Activated CD8-positive, alpha-beta memory T cell treated with anti-CD3 and anti-CD28 coated beads, Interleukin-2, amount 50 U/mL, for 24 hours (primary cell): ENCODE measurements around the gene PAK1IP1.
"Not testable (repeated sequence)": the region's sequence is repeated elsewhere in the genome, so short reads cannot be mapped to it uniquely, and the experiment has no call there.

Experiments used
- DNase-seq: peaks from one replicate; pipeline ENCODE4 v3.0.0-alpha.2; 2020; ENCODE audit errors: extremely low read depth

The PAK1IP1 gene

DNA sequence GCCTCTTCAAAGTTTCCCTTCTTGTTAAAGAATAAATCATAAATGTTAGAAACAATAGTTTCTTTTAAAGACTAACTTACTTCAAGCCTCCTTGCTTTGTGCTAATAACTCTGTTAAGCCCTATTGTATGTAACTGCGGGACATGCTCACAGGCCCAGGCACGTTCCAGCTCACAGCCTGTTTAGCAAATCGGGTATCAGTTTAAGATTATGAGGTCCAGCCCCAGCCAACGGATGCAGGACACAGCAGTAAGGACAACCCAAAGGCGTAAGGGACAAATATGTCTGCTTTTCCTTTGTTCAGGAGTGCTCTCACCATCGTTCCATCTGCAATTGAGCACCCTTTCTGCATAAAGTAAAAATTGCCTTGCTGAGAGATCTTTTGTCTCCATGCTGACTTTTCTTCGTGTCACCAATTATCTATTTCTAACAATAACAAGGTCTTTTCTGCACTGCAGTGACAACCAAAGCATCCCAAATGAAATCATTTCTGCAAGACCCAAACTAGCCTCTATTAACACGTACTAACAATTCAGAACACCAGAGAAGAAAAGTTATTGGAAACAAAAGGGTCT, 1.7 kb upstream of the PAK1IP1 start:
- no peak for DNase-seq

DNA sequence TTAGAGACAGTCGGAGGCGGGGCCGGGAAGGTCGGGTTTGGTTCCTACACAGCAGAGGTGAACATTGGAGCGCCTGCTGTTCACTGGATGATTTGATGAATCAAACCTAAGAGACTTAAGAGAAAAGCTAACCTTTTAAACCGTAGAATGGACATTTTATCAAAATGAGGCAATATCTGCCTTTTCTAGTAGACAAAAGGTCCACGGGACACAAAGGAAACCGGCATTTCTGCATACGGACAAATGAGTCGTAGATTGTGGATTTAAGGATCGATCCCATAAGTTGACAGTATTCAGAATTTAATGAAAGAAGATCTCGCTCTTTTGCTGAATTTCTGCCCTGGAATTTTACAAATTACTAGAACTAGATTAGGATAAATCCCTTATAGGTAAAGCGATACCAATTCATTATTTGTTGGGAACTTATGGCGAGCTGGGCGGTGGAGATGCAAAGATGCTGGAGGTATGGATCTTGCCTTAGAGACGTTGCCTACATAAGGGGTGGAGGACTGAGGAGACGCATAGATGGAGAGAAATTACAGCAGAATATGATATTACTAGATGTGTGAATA, 400 bp downstream of the PAK1IP1 start:
- no peak for DNase-seq

DNA sequence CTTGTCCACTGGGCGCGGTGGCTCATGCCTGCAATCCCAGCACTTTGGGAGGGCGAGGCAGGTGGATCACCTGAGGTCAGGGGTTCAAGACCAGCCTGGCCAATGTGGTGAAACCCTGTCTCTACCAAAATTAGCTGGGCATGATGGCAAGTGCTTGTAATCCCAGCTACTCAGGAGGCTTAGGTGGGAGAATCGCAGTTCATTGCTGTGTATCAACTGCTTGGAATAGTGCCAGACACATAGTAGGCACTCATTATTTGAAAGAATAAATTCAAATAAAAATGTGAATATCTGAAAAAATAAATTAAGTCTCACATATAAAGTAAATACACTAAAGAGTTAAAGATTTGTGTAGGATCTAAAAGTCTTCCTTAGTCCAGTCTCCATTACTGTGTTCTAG, 1.9 kb downstream of the PAK1IP1 start:
- DNase-seq, result no peak

DNA sequence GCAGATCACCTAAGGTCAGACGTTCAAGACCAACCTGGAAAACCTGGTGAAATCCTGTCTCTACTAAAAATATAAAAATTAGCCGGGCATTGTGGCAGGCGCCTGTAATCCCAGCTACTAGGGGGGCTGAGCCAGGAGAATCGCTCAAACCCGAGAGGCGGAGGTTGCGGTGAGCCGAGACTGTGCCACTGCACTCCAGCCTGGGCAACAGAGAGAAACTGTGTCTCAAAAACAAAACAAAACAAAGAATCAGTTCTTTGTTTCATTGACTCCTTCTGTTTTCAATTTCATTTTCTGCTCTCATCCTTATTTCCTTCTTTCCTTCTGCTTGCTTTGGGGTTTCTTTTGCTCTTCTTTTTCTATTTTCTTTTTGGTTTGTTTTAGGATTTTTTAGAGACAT, 19.2 kb downstream of the PAK1IP1 start:
- no peak for DNase-seq

DNA sequence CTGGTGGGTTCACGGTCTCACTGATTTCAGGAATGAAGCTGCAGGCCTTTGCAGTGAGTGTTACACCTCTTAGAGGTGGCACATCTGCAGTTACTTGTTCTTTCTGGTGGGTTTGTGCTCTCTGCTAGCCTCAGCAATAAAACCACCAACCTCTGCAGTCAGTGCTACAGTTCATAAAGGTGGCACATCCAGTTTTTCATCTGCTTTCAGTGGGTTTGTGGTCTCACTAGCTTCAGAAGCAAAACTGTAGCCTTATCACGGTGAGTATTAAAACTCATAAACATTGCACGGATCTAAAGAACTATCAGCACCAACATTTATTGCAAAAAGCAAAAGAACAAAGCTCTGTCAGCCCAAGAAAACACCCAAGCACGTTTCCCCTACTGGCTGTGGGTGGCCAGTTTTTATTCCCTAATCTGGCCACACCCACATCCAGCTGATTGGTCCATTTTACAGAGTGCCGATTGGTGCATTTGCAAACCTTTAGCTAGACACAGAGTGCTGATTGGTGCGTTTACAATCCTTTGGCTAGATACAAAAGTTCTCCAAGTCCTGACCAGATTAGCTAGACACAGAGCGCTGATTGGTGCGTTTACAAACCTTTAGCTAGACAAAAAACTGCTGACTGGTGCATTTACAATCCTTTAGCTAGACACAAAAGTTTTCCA, 24.7 kb downstream of the PAK1IP1 start:
- no peak for DNase-seq

DNA sequence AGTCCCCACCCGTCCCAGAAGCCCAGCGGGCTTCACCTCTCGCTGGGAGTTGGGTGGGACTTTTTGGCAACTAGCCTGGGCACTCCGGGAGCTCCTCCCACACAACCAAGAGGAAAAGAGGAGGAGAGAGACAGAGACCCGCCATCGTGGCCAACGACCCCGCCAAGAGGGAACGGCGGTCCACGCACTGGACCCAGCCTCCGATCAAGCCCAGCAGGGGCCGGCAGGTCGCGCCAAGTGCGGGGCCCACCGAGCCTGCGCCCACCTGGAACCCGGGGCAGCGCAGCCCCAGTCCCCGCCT, 25.1 kb downstream of the PAK1IP1 start:
- DNase-seq, result no peak

DNA sequence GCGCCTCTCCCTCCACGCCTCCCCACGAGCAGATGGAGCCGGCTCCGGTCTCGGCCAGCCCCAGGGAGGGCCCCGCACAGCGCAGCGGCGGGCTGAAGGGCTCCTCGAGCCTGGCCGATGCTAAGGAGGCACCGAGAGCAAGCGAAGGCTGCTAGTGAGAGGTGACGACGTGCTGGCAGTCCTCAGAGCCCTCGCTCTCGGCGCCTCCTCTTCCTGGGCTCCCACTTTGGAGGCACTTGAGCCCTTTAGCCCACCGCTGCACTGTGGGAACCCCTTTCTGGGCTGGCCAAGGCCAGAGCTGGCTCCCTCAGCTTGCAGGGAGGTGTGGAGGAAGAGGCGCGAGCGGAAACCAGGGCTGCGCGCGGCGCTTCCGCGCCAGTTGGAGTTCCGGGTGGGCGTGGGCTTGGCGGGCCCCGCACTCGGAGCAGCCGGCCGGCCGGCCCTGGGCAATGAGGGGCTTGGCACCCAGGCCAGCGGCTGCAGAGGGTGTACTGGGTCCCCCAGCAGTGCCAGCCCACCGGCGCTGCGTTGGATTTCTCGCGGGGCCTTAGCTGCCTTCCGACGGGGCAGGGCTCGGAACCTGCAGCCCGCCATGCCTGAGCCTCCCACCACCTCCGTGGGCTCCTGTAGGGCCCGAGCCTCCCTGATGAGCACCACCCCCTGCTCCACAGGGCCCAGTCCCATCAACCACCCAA, 25.6 kb downstream of the PAK1IP1 start:
- DNase-seq, result no peak

DNA sequence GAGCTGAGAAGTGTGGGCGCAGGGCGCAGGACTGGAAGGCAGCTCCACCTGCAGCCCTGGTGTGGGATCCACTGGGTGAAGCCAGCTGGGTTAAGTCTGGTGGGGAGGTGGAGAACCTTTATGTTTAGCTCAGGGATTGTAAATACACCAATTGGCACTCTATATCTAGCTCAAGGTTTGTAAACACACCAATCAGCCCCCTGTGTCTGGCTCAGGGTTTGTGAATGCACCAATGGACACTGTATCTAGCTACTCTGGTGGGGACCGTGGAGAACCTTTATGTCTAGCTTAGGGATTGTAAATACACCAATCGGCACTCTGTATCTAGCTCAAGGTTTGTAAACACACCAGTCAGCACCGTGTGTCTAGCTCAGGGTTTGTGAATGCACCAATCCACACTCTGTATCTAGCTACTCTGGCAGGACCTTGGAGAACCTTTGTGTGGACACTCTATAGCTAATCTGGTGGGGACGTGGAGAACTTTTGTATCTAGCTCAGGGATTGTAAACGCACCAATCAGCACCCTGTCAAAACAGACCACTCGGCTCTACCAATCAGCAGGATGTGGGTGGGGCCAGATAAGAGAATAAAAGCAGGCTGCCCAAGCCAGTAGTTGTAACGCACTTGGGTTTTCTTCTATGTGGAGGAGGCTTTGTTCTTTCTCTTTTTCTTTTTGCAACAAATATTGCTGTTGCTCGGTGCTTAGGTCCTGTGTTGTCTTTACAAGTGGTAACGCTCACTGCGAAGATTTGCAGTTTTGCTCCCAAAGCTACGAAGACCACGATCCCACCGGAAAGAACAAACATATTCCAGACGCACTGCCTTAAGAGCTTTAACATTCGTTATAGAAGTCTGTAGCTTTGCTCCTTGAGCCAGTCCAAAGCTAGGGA, 26.4 kb downstream of the PAK1IP1 start:
- DNase-seq, result not testable (repeated sequence)

DNA sequence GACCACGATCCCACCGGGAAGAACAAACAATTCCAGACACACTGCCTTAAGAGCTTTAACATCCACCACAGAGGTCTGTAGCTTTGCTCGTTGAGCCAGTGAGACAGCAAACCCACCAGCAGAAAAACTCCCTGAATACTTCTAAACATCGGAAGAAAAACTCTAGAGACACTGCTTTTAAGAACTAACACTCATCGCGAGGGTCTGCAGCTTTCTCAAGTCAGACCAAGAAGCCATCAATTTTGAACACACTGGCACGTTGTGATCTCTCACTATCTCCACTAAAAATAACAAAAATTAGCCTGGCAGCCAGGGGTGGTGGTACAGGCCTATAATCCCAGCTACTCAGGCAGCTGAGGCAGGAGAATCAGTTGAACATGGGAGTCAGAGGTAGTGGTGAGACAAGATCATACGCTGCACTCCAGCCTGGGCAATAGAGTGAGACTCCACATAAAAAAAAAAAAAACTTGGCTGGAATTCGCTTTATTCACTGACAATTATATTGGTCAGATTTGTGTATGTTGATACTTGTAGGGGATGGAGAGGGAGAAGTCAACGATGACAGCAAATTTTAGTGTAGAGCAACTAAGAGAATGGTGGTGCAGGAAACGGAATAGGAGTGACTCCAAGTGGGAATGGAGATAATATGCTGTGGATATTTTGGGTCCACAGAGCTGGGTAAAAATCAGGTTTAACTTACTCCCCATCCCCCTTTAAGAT, 27.2 kb downstream of the PAK1IP1 start:
- no peak for DNase-seq

DNA sequence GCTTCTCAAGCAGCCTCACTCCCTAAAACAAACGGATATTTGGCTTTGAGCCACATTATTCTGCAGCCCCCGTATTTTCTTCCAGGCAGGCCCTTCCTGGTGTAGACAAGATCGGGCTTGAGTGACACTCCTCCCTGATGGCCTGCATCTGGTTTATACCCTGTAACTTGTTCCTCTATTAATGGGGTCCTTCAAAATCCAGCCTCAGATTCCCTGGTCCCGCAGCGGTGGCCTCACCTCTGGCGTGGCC, 27.7 kb downstream of the PAK1IP1 start:
- DNase-seq, result no peak

DNA sequence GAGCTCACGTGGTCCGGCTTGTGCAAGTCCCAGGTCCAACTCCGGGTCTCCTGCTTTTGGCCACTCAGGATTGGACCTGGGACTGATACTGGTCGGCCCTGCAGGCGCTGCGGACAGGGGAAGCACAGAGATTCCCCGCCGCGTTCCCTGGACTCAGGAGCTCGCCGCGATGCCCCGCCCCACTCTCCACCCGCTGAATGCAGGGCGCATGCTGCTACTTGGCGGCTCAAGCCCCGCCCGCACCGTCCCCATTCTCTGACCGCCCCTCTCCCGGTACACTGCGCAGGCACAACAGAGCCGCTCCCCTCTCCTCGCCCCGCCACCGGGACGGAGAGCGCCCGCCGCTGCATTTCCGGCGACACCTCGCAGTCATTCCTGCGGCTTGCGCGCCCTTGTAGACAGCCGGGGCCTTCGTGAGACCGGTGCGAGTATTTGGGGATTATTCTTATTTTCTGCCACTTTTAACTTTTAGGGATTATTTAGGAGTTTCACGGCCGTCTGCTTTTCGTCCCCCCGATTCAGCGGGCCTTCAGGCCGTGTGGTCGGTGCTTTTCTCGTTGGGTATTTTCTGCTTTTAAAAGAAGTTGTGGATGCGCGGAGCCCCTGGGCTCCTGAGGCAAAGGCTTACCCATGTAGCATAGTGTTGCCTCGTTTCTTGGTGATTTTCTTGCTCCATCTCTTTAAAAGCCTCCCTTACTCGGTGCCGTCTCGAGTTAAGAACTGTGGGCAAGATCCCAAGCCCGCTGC, 28.2 kb downstream of the PAK1IP1 start, which contains the start of gene TMEM14C:
Gene TMEM14C, plus strand, starts transcription at position 251 of the 747 bp plus-strand sequence. CDS start 1,544 bp downstream, outside the sequence.
- peak; percentile 74 for DNase-seq

DNA sequence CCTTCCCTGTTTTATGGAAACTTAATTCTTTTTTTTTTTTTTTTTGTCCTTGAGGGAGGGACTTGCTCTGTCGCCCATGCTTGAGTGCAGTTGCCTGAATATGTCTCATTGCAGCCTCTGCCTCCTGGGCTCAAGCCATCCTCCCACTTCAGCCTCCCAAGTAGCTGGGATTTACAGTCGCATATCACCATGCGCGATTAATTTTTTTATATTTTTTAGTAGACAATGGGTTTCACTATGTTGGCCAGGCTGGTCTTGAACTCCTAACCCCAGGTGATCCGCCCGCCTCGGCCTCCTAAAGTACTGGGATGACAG, 28.8 kb downstream of the PAK1IP1 start:
- DNase-seq, result no peak

DNA sequence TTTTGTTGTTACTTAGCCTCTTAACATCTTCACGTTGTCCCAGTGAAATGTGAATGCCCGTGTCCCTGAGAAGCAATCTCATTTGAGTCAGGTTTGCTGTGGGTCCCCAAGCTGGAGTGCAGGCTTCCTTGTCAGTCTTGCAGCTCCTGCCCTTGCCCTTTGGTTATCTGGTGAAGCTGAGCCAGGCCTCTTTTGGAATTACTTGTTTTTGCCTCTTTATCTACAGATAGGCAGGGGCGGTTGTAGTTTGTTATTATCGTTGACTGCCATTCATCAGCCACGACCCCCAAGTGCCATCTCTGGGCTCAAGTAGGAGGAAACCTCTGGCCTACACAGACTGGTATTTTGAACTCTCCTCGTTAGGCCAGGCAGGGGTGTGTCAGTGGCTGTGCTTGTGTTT, 30.3 kb downstream of the PAK1IP1 start:
- DNase-seq, result no peak

DNA sequence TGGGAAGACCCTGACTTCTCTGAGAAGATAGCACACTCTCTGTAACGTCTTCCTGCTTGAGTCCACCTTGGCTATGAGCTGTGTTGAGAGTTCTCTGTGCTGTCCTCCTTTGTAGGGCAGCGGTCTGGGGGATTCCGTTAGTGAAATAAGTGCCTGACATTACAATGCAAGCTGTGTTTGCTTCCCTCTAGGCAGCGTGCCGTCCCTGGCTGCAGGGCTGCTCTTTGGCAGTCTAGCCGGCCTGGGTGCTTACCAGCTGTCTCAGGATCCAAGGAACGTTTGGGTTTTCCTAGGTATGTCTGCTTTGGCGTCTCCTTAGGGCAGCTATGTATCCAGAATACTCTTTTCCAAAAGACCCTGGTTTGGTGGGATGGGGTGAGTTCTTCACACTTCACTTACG, 30.9 kb downstream of the PAK1IP1 start:
- DNase-seq, result no peak

DNA sequence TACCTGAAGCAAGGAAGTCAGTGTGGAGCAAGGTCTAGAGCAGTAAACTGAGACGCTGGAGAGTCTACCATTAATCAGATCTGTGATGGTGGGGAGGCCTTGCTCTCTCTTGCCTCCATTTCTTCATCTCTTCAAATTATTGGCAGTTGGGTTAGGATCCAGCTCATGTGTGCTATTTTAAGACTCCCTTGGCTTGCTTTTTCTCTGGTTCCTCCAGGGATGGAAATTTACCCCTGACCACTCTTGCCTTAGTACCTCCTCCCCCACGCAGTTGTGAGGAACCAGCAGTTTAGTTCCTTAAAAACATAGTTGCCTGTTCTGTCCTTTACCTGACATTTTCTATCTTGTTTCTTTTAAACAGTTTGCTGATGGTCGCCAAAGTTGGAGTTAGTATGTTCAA, 35.5 kb downstream of the PAK1IP1 start:
- DNase-seq, result no peak

DNA sequence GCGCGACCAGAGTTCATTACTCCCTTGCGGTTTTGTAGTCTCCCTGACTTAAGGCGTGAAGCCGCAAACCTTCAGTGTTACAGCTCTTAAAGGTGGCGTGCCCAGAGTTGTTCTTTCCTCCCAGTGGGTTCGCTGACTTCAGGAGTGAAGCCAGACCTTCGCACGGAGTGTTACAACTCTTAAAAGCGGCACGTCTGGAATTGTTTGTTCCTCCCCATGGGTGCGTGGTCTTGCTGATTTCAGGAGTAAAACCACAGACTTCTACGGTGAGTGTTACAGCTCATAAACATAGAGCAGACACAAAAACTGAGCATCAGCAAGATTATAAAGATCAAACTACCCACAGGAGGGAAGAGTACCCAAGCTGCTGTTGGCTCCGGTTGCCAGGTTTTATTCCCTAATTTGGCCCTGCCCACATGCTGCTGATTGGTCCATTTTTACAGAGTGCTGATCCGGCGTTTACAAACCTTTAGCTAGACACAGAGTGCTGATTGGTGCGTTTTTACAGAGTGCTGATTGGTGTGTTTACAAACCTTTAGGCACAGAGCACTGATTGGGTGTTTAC, 38.5 kb downstream of the PAK1IP1 start:
- no peak for DNase-seq

DNA sequence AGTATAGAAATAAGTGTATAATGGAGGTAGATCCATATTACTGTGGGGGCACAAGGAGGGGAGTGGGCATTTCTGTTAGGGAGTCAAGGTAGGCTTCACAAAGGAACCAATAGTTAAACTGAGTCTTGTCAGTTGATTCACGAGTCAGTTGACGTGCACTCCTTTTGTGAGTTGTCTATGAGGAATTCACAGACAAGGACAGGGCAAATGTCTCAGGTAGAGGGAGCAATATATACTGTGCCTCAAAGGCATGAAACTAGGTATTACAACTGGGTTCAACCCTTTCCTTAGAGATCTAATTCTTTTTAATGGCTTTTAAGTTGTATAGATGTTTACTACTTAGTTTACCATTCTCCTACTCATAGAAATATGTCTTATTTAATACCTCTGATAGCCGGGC, 39.1 kb downstream of the PAK1IP1 start:
- no peak for DNase-seq

DNA sequence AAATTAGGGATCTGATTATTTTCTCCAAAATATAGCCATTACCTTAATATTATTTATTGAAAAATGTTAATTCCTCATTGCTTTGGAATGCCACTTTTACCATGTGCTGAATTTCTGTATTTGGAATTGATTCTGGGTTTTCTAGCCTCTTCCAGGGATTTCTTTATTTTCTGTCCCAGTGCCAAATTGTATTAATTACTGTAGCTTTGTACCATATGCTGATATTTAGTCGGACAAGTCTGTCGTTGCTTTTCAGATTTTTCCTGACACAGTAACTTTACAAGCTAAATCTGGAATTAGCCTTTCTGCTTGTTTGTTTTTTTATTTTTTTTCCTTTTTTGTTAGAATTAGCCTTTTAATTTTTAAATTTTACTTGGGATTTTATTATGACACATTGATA, 42.0 kb downstream of the PAK1IP1 start:
- no peak for DNase-seq

DNA sequence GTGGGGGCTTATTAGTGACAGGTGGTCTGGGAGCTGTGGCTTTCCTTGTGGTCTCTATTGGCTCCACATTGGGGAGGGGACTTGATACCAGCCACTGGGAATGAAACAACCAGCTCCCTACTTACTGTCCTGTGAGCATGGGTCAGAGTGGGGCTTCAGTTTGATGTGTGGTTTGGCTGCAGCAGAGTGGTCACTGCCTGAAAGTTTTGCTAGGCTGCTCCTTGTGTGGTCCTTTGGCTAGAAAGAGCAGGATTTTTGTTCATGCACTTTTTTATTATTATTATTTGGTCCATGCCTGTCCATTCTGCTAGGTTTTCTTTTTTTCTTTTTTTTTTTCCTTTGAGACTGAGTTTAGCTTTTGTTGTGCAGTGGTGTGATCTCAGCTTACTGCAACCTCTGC, 45.3 kb downstream of the PAK1IP1 start:
- no peak for DNase-seq

DNA sequence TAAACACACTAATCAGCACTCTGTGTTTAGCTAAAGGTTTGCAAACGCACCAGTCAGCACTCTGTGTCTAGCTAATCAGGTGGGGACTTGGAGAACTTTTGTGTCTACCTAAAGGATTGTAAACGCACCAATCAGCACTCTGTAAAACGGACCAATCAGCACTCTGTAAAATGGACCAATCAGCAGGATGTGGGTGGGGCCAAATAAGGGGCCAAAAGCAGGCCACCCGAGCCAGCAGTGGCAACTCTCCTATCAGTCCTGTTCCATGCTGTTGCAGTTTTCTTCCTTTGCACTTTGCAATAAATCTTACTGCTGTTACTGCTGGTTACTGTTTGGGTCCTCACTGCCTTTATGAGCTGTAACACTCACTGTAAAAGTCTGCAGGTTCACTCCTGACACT, 46.9 kb downstream of the PAK1IP1 start:
- DNase-seq, result not testable (repeated sequence)

DNA sequence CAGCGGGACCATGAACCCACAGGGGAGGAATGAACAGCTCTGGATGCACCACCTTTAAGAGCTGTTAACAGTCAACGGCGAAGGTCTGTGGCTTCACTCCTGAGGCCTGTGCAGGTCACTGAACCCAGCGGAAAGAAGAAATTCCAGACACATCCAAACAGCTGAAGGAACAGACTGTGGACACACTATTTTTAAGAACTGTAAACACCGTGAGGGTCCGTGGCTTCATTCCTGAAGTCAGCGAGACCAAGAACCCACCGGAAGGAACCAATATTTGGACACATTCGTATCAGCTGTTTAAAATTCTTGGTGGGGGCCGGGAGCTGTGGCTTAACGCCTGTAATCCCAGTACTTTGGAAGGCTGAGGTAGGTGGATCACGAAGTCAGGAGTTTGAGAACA, 47.5 kb downstream of the PAK1IP1 start:
- no peak for DNase-seq
